Thoracic aorta (tissue), 2 donors: Measurements from ENCODE around the gene POLR1C. TPM values are rescaled to one million over a fixed set of nuclear protein-coding genes. Genes with fewer than 3 reads are reported as not detected.

Source experiments
- ATAC-seq: fragments of 150-250 bp; one replicate; pipeline ENCODE4 v1.8.0; 2017; ENCODE audit warnings: low read depth; ENCODE audit not compliant: insufficient number of reproducible peaks, low FRiP score
- DNase-seq: peaks from one replicate; pipeline ENCODE4 v3.0.0-alpha.2; 2020; ENCODE audit warnings: low spot score
- H3K27ac ChIP-seq, 2 donors: fragments of 200-600 bp; sonication (generic); 1 replicate in 1 of 2; 2 replicates in 1 of 2; pipeline ENCODE4 v1.5.1; 2016; ENCODE audit warnings: mild to moderate bottlenecking in 2 of 2, moderate library complexity in 2 of 2
- H3K27me3 ChIP-seq: fragments of 200-600 bp; sonication (generic); replicated peaks from 2 replicates; pipeline ENCODE4 v1.6.0; 2016; ENCODE audit warnings: mild to moderate bottlenecking; ENCODE audit not compliant: insufficient read depth
- H3K36me3 ChIP-seq: fragments of 200-600 bp; sonication (generic); one replicate; pipeline ENCODE4 v1.5.1; 2016
- H3K4me1 ChIP-seq, 2 donors: fragments of 200-600 bp; sonication (generic); 1 replicate in 1 of 2; 2 replicates in 1 of 2; pipeline versions ENCODE4 v1.5.1 to v1.6.0; 2016; ENCODE audit warnings: low read depth in 2 of 2, mild to moderate bottlenecking in 1 of 2; ENCODE audit not compliant: control insufficient read depth in 1 of 2
- H3K4me3 ChIP-seq: fragments of 200-600 bp; sonication (generic); 2 replicates; pipeline ENCODE4 v1.5.1; 2016; ENCODE audit warnings: mild to moderate bottlenecking
- H3K9me3 ChIP-seq: fragments of 200-600 bp; sonication (generic); 2 replicates; pipeline ENCODE4 v1.5.1; 2016
- total RNA-seq, 2 donors: library from RNA; depleted of rRNA; stranded (reverse); fragments of >200 nt; gene quantifications; one replicate each; pipeline versions ENCODE4 v1.1.0 to v1.2.3, GENCODE V29; 2016
- TF ChIP-seq, protein P1 (sequence below): fragments of 200-600 bp; sonication (generic); IDR thresholded peaks from one replicate; pipeline ENCODE4 v1.5.1; 2019; ENCODE audit warnings: antibody characterized with exemption

The POLR1C gene
- total RNA-seq, 2 donors from 2014 or later = 9.9 to 29.2 TPM

DNA sequence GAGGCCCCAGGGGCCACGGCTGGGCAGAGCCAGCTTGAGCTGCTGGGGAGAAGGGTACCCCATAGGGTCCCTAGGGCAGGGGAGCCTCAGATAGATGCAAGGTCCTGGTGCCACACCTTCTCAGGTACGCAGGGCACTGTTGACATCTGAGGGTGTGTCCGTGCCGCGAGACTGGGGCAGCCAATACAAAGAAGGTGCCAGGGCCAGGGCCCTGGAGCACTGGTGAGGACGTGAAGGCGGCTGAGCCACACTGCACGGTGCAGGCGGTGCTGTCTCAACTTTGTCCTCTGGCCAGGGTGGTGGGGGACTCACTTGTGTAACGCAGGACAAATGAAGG lies 6.1 kb upstream of the POLR1C start:
- Histone ChIP-seq H3K27ac (peak overlapping the region; percentile 21 to 23), H3K4me1 (peaks cover 15 to 40% of the 10 kb centered on the region in 2 donors), H3K4me3 (peak overlapping the region; percentile 78), H3K27me3 (no peaks in the 10 kb centered on the region), H3K9me3 (no peaks in the 10 kb centered on the region), H3K36me3 (peaks cover 24% of the 10 kb centered on the region)
- ATAC-seq (no peak), DNase-seq (no peak)
- TF ChIP-seq, protein P1, sequence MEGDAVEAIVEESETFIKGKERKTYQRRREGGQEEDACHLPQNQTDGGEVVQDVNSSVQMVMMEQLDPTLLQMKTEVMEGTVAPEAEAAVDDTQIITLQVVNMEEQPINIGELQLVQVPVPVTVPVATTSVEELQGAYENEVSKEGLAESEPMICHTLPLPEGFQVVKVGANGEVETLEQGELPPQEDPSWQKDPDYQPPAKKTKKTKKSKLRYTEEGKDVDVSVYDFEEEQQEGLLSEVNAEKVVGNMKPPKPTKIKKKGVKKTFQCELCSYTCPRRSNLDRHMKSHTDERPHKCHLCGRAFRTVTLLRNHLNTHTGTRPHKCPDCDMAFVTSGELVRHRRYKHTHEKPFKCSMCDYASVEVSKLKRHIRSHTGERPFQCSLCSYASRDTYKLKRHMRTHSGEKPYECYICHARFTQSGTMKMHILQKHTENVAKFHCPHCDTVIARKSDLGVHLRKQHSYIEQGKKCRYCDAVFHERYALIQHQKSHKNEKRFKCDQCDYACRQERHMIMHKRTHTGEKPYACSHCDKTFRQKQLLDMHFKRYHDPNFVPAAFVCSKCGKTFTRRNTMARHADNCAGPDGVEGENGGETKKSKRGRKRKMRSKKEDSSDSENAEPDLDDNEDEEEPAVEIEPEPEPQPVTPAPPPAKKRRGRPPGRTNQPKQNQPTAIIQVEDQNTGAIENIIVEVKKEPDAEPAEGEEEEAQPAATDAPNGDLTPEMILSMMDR = no peak

- H3K27ac ChIP-seq = no peak overlapping the region
- peaks cover 24% of the 10 kb centered on the region for H3K36me3 ChIP-seq
- no peaks in the 10 kb centered on the region for H3K9me3 ChIP-seq
- peaks cover 19 to 43% of the 10 kb centered on the region in 2 donors for H3K4me1 ChIP-seq
- no peak for DNase-seq
- H3K27me3 ChIP-seq = no peaks in the 10 kb centered on the region
- TF ChIP-seq, protein P1 = no peak
- no peak for ATAC-seq
- no peak overlapping the region for H3K4me3 ChIP-seq
Observed at GRCh38 chr6:43511824-43512415, 5.0 kb upstream of the POLR1C start.

- ATAC-seq (no peak), DNase-seq (no peak)
- H3K27ac ChIP-seq = peak overlapping the region in 1 of 2 donors; percentile 91
- H3K27me3 ChIP-seq = no peaks in the 10 kb centered on the region
- peaks cover 35% of the 10 kb centered on the region for H3K36me3 ChIP-seq
- H3K4me1 ChIP-seq = peaks cover 8 to 42% of the 10 kb centered on the region in 2 donors
- H3K4me3 ChIP-seq = peak overlapping the region; percentile 99
- TF ChIP-seq, protein P1 = no peak
- no peaks in the 10 kb centered on the region for H3K9me3 ChIP-seq
Observed at GRCh38 chr6:43515808-43516207, 1.1 kb upstream of the POLR1C start.

DNA sequence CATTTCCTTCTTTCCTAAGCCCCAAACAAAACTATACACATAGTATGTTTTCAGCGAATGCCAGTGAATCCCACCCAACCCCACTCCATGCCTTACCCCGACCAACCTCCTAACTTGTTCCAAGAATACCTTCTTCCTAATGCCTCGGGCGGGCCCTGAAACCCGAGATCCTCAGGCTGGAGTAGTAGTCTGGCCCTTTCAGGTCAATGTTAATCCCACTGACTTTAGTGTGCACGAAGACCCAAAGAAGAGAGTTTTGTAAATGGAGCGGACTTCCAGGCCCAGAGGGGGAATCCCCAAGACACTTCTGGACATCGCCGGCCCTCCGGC lies 557 bp upstream of the POLR1C start:
- Histone ChIP-seq H3K4me3 (peak overlapping the region; percentile 99), H3K27ac (peak overlapping the region; percentile 80 to 91), H3K27me3 (no peaks in the 10 kb centered on the region), H3K36me3 (peaks cover 40% of the 10 kb centered on the region), H3K4me1 (peaks cover 8 to 39% of the 10 kb centered on the region in 2 donors), H3K9me3 (no peaks in the 10 kb centered on the region)
- no peak for DNase-seq
- no peak for ATAC-seq
- TF ChIP-seq, protein P1 = no peak

- Histone ChIP-seq H3K9me3 (no peaks in the 10 kb centered on the region), H3K27ac (peak overlapping the region; percentile 57 to 91), H3K4me1 (peaks cover 8 to 39% of the 10 kb centered on the region in 2 donors), H3K27me3 (no peaks in the 10 kb centered on the region), H3K36me3 (peaks cover 39% of the 10 kb centered on the region), H3K4me3 (peak overlapping the region; percentile 99)
- TF ChIP-seq, protein P1 = no peak
- ATAC-seq (no peak), DNase-seq (no peak)
Observed at GRCh38 chr6:43517505-43518357, 842 bp downstream of the POLR1C start.
